GM19035 (cell line): Measurements from ENCODE around the gene TMEM232.
"Not testable (repeated sequence)": the region's sequence is repeated elsewhere in the genome, so short reads cannot be mapped to it uniquely, and the experiment has no call there.

Source experiments
- ATAC-seq: cut with Tn5 transposase; IDR thresholded peaks from one replicate; pipeline ENCODE4 v1.9.1; 2021; ENCODE audit not compliant: unreplicated experiment

TMEM232 gene

GRCh38 chr5:110716247-110717245 lies 9.9 kb downstream of the TMEM232 start:
- ATAC-seq = peak; percentile 94

- ATAC-seq = no peak
Observed at GRCh38 chr5:110707260-110707844, 19.1 kb downstream of the TMEM232 start.

- no peak for ATAC-seq
Observed at GRCh38 chr5:110705349-110705748, 21.1 kb downstream of the TMEM232 start.

GRCh38 chr5:110703481-110703880 lies 23.0 kb downstream of the TMEM232 start:
- no peak for ATAC-seq

GRCh38 chr5:110702704-110703103 lies 23.8 kb downstream of the TMEM232 start:
- ATAC-seq = no peak

GRCh38 chr5:110702300-110702699 lies 24.2 kb downstream of the TMEM232 start:
- no peak for ATAC-seq

GRCh38 chr5:110692669-110693068 lies 33.8 kb downstream of the TMEM232 start:
- ATAC-seq = not testable (repeated sequence)

- ATAC-seq = not testable (repeated sequence)
Observed at GRCh38 chr5:110690587-110690986, 35.9 kb downstream of the TMEM232 start.

- no peak for ATAC-seq
Observed at GRCh38 chr5:110687485-110687884, 39.0 kb downstream of the TMEM232 start.

- no peak for ATAC-seq
Observed at GRCh38 chr5:110686270-110686669, 40.2 kb downstream of the TMEM232 start.

GRCh38 chr5:110681953-110682352 lies 44.5 kb downstream of the TMEM232 start:
- ATAC-seq = no peak

GRCh38 chr5:110681109-110681508 lies 45.4 kb downstream of the TMEM232 start:
- no peak for ATAC-seq

- ATAC-seq = not testable (repeated sequence)
Observed at GRCh38 chr5:110676554-110676953, 49.9 kb downstream of the TMEM232 start.

GRCh38 chr5:110665184-110665726 lies 61.2 kb downstream of the TMEM232 start:
- ATAC-seq = no peak

GRCh38 chr5:110663525-110663924 lies 62.9 kb downstream of the TMEM232 start:
- ATAC-seq = peak; percentile 84

GRCh38 chr5:110658006-110658405 lies 68.5 kb downstream of the TMEM232 start:
- ATAC-seq = no peak

GRCh38 chr5:110653231-110653970 lies 73.1 kb downstream of the TMEM232 start:
- ATAC-seq = no peak

- no peak for ATAC-seq
Observed at GRCh38 chr5:110651507-110651906, 75.0 kb downstream of the TMEM232 start.

GRCh38 chr5:110644357-110644756 lies 82.1 kb downstream of the TMEM232 start:
- no peak for ATAC-seq

- ATAC-seq = no peak
Observed at GRCh38 chr5:110638970-110639902, 87.2 kb downstream of the TMEM232 start.
